Astrocyte of the cerebellum (primary cell): ENCODE data around the gene GNPDA1.
A peak's percentile ranks its signal among the peaks of the same experiment; 100 is the strongest.

ENCODE experiments used
- DNase-seq: peaks from one replicate; pipeline ENCODE4 v3.0.0-alpha.2; 2011; ENCODE audit warnings: low read depth
- H3K4me3 ChIP-seq: 2 replicates; pipeline ENCODE4 v1.5.1; 2011; ENCODE audit warnings: mild to moderate bottlenecking, low read depth, low read length, moderate library complexity
- CTCF ChIP-seq: IDR thresholded peaks from 2 replicates; pipeline ENCODE4 v1.5.1; 2012; ENCODE audit warnings: low read length, low read depth, moderate library complexity, mild to moderate bottlenecking; ENCODE audit errors: missing control alignments
- in situ Hi-C: cut with HindIII; loops from 2 replicates; pipeline ENCODE4 v1.10.0; 2017; ENCODE audit warnings: low sequenced_read_pairs

The GNPDA1 gene

GRCh38 chr5:142017832-142018427, 5.1 kb upstream of the GNPDA1 start:
- in situ Hi-C loops = no loop called here
- no peak overlapping the region for H3K4me3 ChIP-seq
- no peak for TF ChIP-seq CTCF
- DNase-seq = peak; percentile 91

GRCh38 chr5:142016556-142016955, 3.7 kb upstream of the GNPDA1 start:
- no peak overlapping the region for H3K4me3 ChIP-seq
- no peak for TF ChIP-seq CTCF
- in situ Hi-C loops = no loop called here
- no peak for DNase-seq

- no peak for DNase-seq
- no peak overlapping the region for H3K4me3 ChIP-seq
- TF ChIP-seq CTCF = no peak
- in situ Hi-C loops = no loop called here
Observed at GRCh38 chr5:142015781-142016533, 3.1 kb upstream of the GNPDA1 start.

GRCh38 chr5:142014911-142015584, 2.2 kb upstream of the GNPDA1 start:
- no peak overlapping the region for H3K4me3 ChIP-seq
- peak; percentile 41 for TF ChIP-seq CTCF
- DNase-seq = no peak
- in situ Hi-C loops = loop anchor here (5.0 kb wide), 1 partner anchor 67 kb away; no protein-coding TSS in a partner anchor

- DNase-seq = no peak
- TF ChIP-seq CTCF = no peak
- no peak overlapping the region for H3K4me3 ChIP-seq
- in situ Hi-C loops = loop anchor here (5.0 kb wide), 1 partner anchor 68 kb away; no protein-coding TSS in a partner anchor
Observed at GRCh38 chr5:142013734-142014521, 1.1 kb upstream of the GNPDA1 start.

- DNase-seq = no peak
- H3K4me3 ChIP-seq = peak overlapping the region; percentile 68
- in situ Hi-C loops = loop anchor here (5.0 kb wide), 1 partner anchor 70 kb away; no protein-coding TSS in a partner anchor
Observed at GRCh38 chr5:142012186-142012785, 541 bp downstream of the GNPDA1 start.

More at GRCh38 chr5:142012186-142012785, 541 bp downstream of the GNPDA1 start:
- TF ChIP-seq CTCF = peak; percentile 50
